PC-3 (cell line): Measurements from ENCODE around the gene RCN1.

Experiments used
- EZH2 ChIP-seq: fragments of 300-600 bp; sonication (generic); IDR thresholded peaks from one replicate; pipeline ENCODE4 v1.6.1; 2017; ENCODE audit warnings: antibody characterized with exemption, mild to moderate bottlenecking, low read length; ENCODE audit not compliant: unreplicated experiment
- TF ChIP-seq, protein P1 (sequence below): fragments of 300-600 bp; sonication (generic); conservative IDR thresholded peaks from 2 replicates; pipeline ENCODE4 v1.5.1; 2017; ENCODE audit warnings: antibody characterized with exemption, low read depth, mild to moderate bottlenecking, low read length

GRCh38 chr11:32139896-32140520 lies 49.1 kb downstream of the RCN1 start:
- TF ChIP-seq, protein P1, sequence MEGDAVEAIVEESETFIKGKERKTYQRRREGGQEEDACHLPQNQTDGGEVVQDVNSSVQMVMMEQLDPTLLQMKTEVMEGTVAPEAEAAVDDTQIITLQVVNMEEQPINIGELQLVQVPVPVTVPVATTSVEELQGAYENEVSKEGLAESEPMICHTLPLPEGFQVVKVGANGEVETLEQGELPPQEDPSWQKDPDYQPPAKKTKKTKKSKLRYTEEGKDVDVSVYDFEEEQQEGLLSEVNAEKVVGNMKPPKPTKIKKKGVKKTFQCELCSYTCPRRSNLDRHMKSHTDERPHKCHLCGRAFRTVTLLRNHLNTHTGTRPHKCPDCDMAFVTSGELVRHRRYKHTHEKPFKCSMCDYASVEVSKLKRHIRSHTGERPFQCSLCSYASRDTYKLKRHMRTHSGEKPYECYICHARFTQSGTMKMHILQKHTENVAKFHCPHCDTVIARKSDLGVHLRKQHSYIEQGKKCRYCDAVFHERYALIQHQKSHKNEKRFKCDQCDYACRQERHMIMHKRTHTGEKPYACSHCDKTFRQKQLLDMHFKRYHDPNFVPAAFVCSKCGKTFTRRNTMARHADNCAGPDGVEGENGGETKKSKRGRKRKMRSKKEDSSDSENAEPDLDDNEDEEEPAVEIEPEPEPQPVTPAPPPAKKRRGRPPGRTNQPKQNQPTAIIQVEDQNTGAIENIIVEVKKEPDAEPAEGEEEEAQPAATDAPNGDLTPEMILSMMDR = no peak
- no peak for TF ChIP-seq EZH2
